ENCODE data around the gene DEFB128. TPM values are rescaled to one million over a fixed set of nuclear protein-coding genes. Genes with fewer than 3 reads are reported as not detected.

Gene DEFB128
- total RNA-seq, 1 donor from 2014 or later: not detected

DNA sequence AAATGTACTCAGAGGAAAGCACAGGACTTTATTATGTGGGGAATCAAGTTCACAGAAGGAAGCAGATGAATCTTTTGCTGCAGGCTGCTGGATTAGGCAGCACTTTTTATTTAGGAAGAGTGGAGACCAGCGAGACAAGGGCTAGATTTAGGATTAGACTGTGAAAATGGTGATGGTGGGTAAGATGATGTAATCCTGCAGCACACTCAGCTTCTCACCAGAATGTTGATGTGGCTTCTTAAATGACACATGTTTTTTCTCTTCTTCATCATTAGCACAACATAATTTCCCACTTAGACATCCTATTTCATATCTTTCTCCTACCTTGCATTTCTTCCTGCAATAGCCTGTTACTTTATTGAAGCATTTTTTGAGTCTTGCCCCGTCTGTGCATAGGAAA, 1.8 kb downstream of the DEFB128 start:
- Histone ChIP-seq H3K9me3 (no peaks in the 10 kb centered on the region), H3K4me1 (no peaks in the 10 kb centered on the region), H3K36me3 (no peaks in the 10 kb centered on the region), H3K27me3 (ENCODE audit: low read depth) (peaks cover 3% of the 10 kb centered on the region), H3K27ac (no peak overlapping the region), H3K4me3 (no peak overlapping the region)
- ATAC-seq (no peak), DNase-seq (no peak)
- no peak for TF ChIP-seq CTCF (IDR thresholded peaks at IDR 0.05)
- intact Hi-C loops (cut with DNase I): no loop called here

DNA sequence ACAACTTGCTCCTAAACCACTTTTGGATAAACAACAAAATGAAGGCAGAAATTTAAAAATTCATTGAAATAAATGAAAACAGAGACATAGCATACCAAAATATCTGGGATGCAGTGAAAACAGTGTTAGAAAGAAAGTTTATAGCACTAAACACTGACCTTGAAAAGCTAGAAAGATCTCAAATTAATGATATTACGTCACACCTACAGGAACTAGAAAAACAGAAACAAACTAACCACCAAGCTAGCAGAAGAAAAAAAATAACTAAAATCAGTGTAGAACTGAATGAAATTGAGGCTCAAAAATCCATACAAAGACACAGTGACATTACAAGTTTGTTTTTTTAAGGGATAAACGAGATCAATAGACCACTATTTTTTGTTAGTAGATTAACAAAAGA, 5.2 kb downstream of the DEFB128 start:
- peaks cover 9% of the 10 kb centered on the region for H3K27me3 ChIP-seq (ENCODE audit: low read depth)
- H3K36me3 ChIP-seq: no peaks in the 10 kb centered on the region
- H3K27ac ChIP-seq: no peak overlapping the region
- no peaks in the 10 kb centered on the region for H3K9me3 ChIP-seq
- no peaks in the 10 kb centered on the region for H3K4me1 ChIP-seq
- ATAC-seq: no peak
- no peak for DNase-seq
- TF ChIP-seq CTCF (IDR thresholded peaks at IDR 0.05): no peak
- H3K4me3 ChIP-seq: no peak overlapping the region
- intact Hi-C loops (cut with DNase I): no loop called here

DNA sequence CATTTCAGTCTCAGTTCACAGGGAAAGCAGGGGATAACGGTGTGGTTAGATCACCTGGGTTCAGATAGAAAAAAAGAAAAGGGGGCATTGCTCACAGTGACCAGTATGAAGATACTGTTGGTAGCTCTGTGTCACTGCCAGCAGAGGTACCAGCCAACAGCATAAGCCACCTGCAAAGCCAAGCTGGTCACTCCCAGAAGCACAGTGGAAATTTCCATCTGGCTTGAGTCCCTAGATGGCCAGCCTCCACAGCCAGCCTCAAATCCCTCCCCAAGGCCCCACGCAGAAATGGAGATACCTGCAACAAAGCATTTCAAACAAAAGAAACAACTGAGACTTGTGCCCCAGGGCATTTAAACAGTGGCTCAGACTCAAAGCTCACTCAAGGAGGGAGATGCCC, 20.6 kb downstream of the DEFB128 start:
- Histone ChIP-seq H3K27ac (no peak overlapping the region), H3K36me3 (no peaks in the 10 kb centered on the region), H3K27me3 (ENCODE audit: low read depth) (no peaks in the 10 kb centered on the region), H3K4me1 (no peaks in the 10 kb centered on the region), H3K4me3 (no peak overlapping the region), H3K9me3 (no peaks in the 10 kb centered on the region)
- no peak for TF ChIP-seq CTCF (IDR thresholded peaks at IDR 0.05)
- ATAC-seq (no peak), DNase-seq (no peak)
- intact Hi-C loops (cut with DNase I): no loop called here

GRCh38 chr20:164618-165017, 24.9 kb downstream of the DEFB128 start:
- H3K36me3 ChIP-seq: no peaks in the 10 kb centered on the region
- H3K4me1 ChIP-seq: no peaks in the 10 kb centered on the region
- ATAC-seq (no peak), DNase-seq (no peak)
- no peak for TF ChIP-seq CTCF (IDR thresholded peaks at IDR 0.05)
- intact Hi-C loops (cut with DNase I): no loop called here
- H3K4me3 ChIP-seq: no peak overlapping the region
- H3K27ac ChIP-seq: no peak overlapping the region
- no peaks in the 10 kb centered on the region for H3K9me3 ChIP-seq
- no peaks in the 10 kb centered on the region for H3K27me3 ChIP-seq (ENCODE audit: low read depth)

DNA sequence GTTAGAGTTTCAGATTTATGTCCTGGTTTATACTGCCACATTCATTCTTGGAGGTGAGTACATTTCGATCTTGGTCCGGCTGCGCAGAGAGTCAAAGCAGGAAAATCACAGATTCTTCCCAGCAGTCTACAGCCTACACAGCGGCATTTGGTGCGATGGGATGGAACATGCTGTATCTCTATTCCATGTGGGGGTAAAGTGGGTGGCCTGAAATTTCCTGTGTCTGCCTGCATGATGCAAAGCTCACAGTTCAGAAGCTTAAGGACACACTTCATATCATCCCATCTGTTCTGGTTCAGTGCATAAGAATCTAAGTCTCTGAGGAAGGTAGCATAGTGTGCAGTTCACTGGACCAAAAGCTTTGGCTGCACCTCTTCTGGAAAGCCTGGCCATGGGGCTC, 32.4 kb downstream of the DEFB128 start, which contains the start of gene DEFB127:
Gene DEFB127, plus strand, starts transcription at position 301 of the 400 bp plus-strand sequence. Its CDS starts 91 bp downstream, at position 392.
- H3K27ac ChIP-seq: no peak within 1 kb of the TSS
- ATAC-seq: no peak
- H3K9me3 ChIP-seq: no peaks in the 10 kb centered on the region
- H3K27me3 ChIP-seq (ENCODE audit: low read depth): no peaks in the 10 kb centered on the region
- DNase-seq: no peak
- H3K4me1 ChIP-seq: no peaks in the 10 kb centered on the region
- no peak for TF ChIP-seq CTCF (IDR thresholded peaks at IDR 0.05)
- H3K4me3 ChIP-seq: no peak within 1 kb of the TSS
- intact Hi-C loops (cut with DNase I): no loop called here
- H3K36me3 ChIP-seq: no peaks in the 10 kb centered on the region

- no peak for ATAC-seq
Observed at GRCh38 chr20:152131-152530, 37.4 kb downstream of the DEFB128 start.

More at GRCh38 chr20:152131-152530, 37.4 kb downstream of the DEFB128 start:
- Histone ChIP-seq H3K36me3 (no peaks in the 10 kb centered on the region), H3K4me1 (no peaks in the 10 kb centered on the region), H3K9me3 (no peaks in the 10 kb centered on the region), H3K4me3 (no peak overlapping the region), H3K27ac (no peak overlapping the region), H3K27me3 (ENCODE audit: low read depth) (no peaks in the 10 kb centered on the region)
- TF ChIP-seq CTCF (IDR thresholded peaks at IDR 0.05): no peak
- no peak for DNase-seq
- intact Hi-C loops (cut with DNase I): no loop called here

Measured in lower lobe of right lung (tissue), 2 donors.